K562 (cell line): Measurements from ENCODE around the gene ASMTL. TPM values are rescaled to one million over a fixed set of nuclear protein-coding genes. Genes with fewer than 3 reads are reported as not detected.

Experiments used
- ATAC-seq: fragments of 200-7000 bp; cut with Tn5 transposase; 3 replicates; pipeline ENCODE4 v1.9.1; 2020; ENCODE audit warnings: moderate library complexity
- BruUV-seq: library from RNA; stranded (reverse); fragments of 400-500 nt; replicated peaks from 2 replicates; lab custom pipeline; 2021; lab: Mats Ljungman, UMichigan
- CTCF ChIA-PET: fragments of 300-600 bp; formaldehyde crosslinking; extraction: SDS; loops from one replicate; lab custom pipeline; 2021; ENCODE audit warnings: low intra/inter-chr PET ratio; lab: Yijun Ruan, JAX
- POLR2A ChIA-PET: fragments of 300-600, 350-650 bp; sonication (Branson Sonifier 250); formaldehyde crosslinking; extraction: SDS; loops from one replicate; lab custom pipeline; 2021; ENCODE audit warnings: antibody characterized with exemption, inconsistent platforms; lab: Yijun Ruan, JAX
- DNase-seq, 4 experiments: peaks; one replicate each; pipeline versions ENCODE4 v3.0.0 to v3.0.0-alpha.2; 2011 to 2018; ENCODE audit warnings: low spot score in 3 of 4, mixed read lengths in 3 of 4; ENCODE audit errors: extremely low read depth in 1 of 4
- FAIRE-seq: peaks from 2 replicates; lab custom pipeline; 2011; peaks lifted over from hg19 to GRCh38; lab: Jason Lieb, UNC
- H2AFZ ChIP-seq: 2 replicates; pipeline ENCODE4 v1.6.0; 2011; ENCODE audit warnings: low read depth, low read length, control low read depth, inconsistent platforms
- H3K27ac ChIP-seq: fragments of 200-600 bp; 3 replicates; pipeline ENCODE4 v1.8.0; 2011; ENCODE audit warnings: low read depth, mild to moderate bottlenecking, control low read depth, inconsistent platforms, low read length, moderate library complexity, mixed read lengths; ENCODE audit errors: extremely low read depth
- H3K27me3 ChIP-seq, 2 experiments: fragments of 300-600 bp in 1 of 2; 2 replicates in 1 of 2; 3 replicates in 1 of 2; pipeline versions ENCODE4 v1.6.0 to v1.8.0; 2011; ENCODE audit warnings: inconsistent platforms in 2 of 2, low read length in 2 of 2, mild to moderate bottlenecking in 1 of 2, mixed read lengths in 1 of 2, moderate library complexity in 1 of 2; ENCODE audit not compliant: control insufficient read depth in 2 of 2, insufficient read depth in 2 of 2
- H3K36me3 ChIP-seq: fragments of 300-600 bp; 3 replicates; pipeline ENCODE4 v1.8.0; 2011; ENCODE audit warnings: mild to moderate bottlenecking, low read length, inconsistent platforms; ENCODE audit not compliant: control insufficient read depth, insufficient read depth
- H3K4me1 ChIP-seq, 2 experiments: fragments of 200-600 bp in 1 of 2; replicated peaks in 1 of 2; 2 replicates in 1 of 2; 3 replicates in 1 of 2; pipeline versions ENCODE4 v1.5.1 to v1.8.0; 2011; ENCODE audit warnings: inconsistent platforms in 2 of 2, low read length in 2 of 2, mild to moderate bottlenecking in 1 of 2, mixed read lengths in 1 of 2, moderate library complexity in 1 of 2; ENCODE audit not compliant: control insufficient read depth in 2 of 2, insufficient read depth in 2 of 2
- H3K4me2 ChIP-seq: 2 replicates; pipeline ENCODE4 v1.6.1; 2011; ENCODE audit warnings: low read length, control low read depth, inconsistent platforms, mixed read lengths; ENCODE audit not compliant: insufficient read depth
- H3K4me3 ChIP-seq: fragments of 200-600 bp; sonication (generic), shearing (Covaris generic); 2 replicates; pipeline ENCODE4 v1.5.1; 2016; ENCODE audit warnings: control low read depth, inconsistent platforms
- H3K79me2 ChIP-seq: fragments of 200-600 bp; 3 replicates; pipeline ENCODE4 v1.8.0; 2011; ENCODE audit warnings: low read length, inconsistent platforms; ENCODE audit not compliant: control insufficient read depth, insufficient read depth
- H3K9ac ChIP-seq, 2 experiments: 2 replicates each; pipeline versions ENCODE4 v1.6.0 to v1.6.1; 2011; ENCODE audit warnings: low read depth in 2 of 2, low read length in 2 of 2, control low read depth in 1 of 2, inconsistent platforms in 1 of 2, mild to moderate bottlenecking in 1 of 2, mixed read lengths in 1 of 2; ENCODE audit not compliant: insufficient read depth in 1 of 2
- H3K9me1 ChIP-seq: one replicate; pipeline ENCODE4 v1.6.0; 2011; ENCODE audit warnings: inconsistent platforms, mild to moderate bottlenecking, low read length, moderate library complexity; ENCODE audit not compliant: control insufficient read depth, insufficient read depth
- H3K9me3 ChIP-seq: replicated peaks from 2 replicates; pipeline ENCODE4 v1.5.1; 2011; ENCODE audit warnings: low read depth, low read length, inconsistent platforms; ENCODE audit not compliant: control insufficient read depth, insufficient read depth
- H4K20me1 ChIP-seq: replicated peaks from 2 replicates; pipeline ENCODE4 v1.6.1; 2011; ENCODE audit warnings: low read length, inconsistent platforms, mixed read lengths; ENCODE audit not compliant: control insufficient read depth, insufficient read depth
- MAZ ChIP-seq, 2 experiments: fragments of 450-650 bp in 1 of 2; sonication (generic) in 1 of 2; formaldehyde crosslinking; IDR thresholded peaks in 1 of 2; conservative IDR thresholded peaks in 1 of 2; 2 replicates each; pipeline versions ENCODE4 v1.4.0 to v1.5.0; 2020; ENCODE audit warnings: mild to moderate bottlenecking in 1 of 2, missing genetic modification reagents in 1 of 2
- PCBP1 ChIP-seq: fragments of 200-400 bp; formaldehyde crosslinking; IDR thresholded peaks from 2 replicates; pipeline ENCODE4 v1.6.1; 2018; ENCODE audit warnings: mild to moderate bottlenecking, low read depth, low read length; ENCODE audit not compliant: poor library complexity, severe bottlenecking
- RAD21 ChIP-seq, 2 experiments: fragments of 250-450 bp in 1 of 2; fragments of 450-650 bp in 1 of 2; sonication (Bioruptor Pico) in 1 of 2; formaldehyde crosslinking in 1 of 2; IDR thresholded peaks in 1 of 2; conservative IDR thresholded peaks in 1 of 2; 2 replicates each; pipeline versions ENCODE4 v1.4.0 to v1.8.0; 2020 to 2022; ENCODE audit warnings: mild to moderate bottlenecking in 2 of 2, moderate library complexity in 1 of 2
- RNF2 ChIP-seq: sonication (generic); IDR thresholded peaks from 2 replicates; pipeline ENCODE4 v1.6.1; 2016
- SAFB ChIP-seq: fragments of 200-400 bp; formaldehyde crosslinking; IDR thresholded peaks from 2 replicates; pipeline ENCODE4 v1.6.1; 2017; ENCODE audit warnings: low read depth, low read length, borderline replicate concordance
- SMC3 ChIP-seq: conservative IDR thresholded peaks from 2 replicates; pipeline ENCODE4 v1.6.1; 2011; ENCODE audit warnings: low read depth, low read length, improper control_type of control experiment; ENCODE audit not compliant: insufficient read depth
- STAG1 ChIP-seq: sonication (generic); formaldehyde crosslinking; IDR thresholded peaks from 2 replicates; pipeline ENCODE4 v1.5.0; 2020; ENCODE audit warnings: missing genetic modification reagents, borderline replicate concordance
- TRIM24 ChIP-seq, 2 experiments: fragments of 450-650 bp; IDR thresholded peaks; 2 replicates each; pipeline ENCODE4 v1.6.1; 2016
- ZBTB7A ChIP-seq: IDR thresholded peaks from 2 replicates; pipeline ENCODE4 v1.6.1; 2011; ENCODE audit warnings: low read depth, mild to moderate bottlenecking, low read length, moderate library complexity, borderline replicate concordance; ENCODE audit not compliant: control insufficient read depth
- ZNF3 ChIP-seq: fragments of 250-450 bp; sonication (Bioruptor Pico); IDR thresholded peaks from 2 replicates; pipeline ENCODE4 v1.5.0; 2021; ENCODE audit warnings: mild to moderate bottlenecking, moderate library complexity
- ZNF707 ChIP-seq: fragments of 250-450 bp; sonication (Bioruptor Pico); conservative IDR thresholded peaks from 2 replicates; pipeline ENCODE4 v1.8.0; 2022; ENCODE audit warnings: inconsistent platforms, mild to moderate bottlenecking, moderate library complexity
- WGBS: fragments of 100-300 bp; shearing (Covaris generic); methylation state at CpG from one replicate; pipeline ENCODE4 v1.1.6; 2016; ENCODE audit warnings: low coverage, mixed read lengths; ENCODE audit not compliant: insufficient coverage; ENCODE audit errors: missing lambda C conversion rate; 5-methylcytosine and 5-hydroxymethylcytosine counted together
- in situ Hi-C: fragments of 300-500 bp; cut with MboI; formaldehyde crosslinking; loops from 4 replicates; pipeline ENCODE4 v1.15.0; 2018; ENCODE audit warnings: inconsistent platforms, mixed read lengths
- intact Hi-C: fragments of 100-400 bp; cut with micrococcal nuclease; formaldehyde crosslinking; loops from 2 replicates; pipeline ENCODE4 v1.14.2; 2022
- polyA plus RNA-seq, 8 experiments: library from polyadenylated mRNA; depleted of rRNA in 4 of 8; stranded (reverse) in 5 of 8; unstranded in 3 of 8; fragments of >200 nt; fragmentation: Nextera tagmentation in 2 of 8; fragmentation: Illumina TruSeq in 1 of 8; extraction: Ambion mirVana in 2 of 8; extraction: Trizol in 1 of 8; gene quantifications; 2 replicates each; pipeline versions ENCODE4 v1.2.1 to v1.2.3, GENCODE V29; 2011 to 2014; ENCODE audit warnings: inconsistent platforms in 1 of 8, missing spikeins in 1 of 8
- total RNA-seq, 7 experiments: library from RNA; depleted of rRNA in 6 of 7; stranded (reverse); fragments of >200 nt in 6 of 7; fragmentation: Illumina TruSeq in 2 of 7; extraction: Trizol in 2 of 7; gene quantifications; 2 replicates each; pipeline versions ENCODE4 v1.2.1 to v1.2.3, GENCODE V29; 2011 to 2021; ENCODE audit warnings: low replicate concordance in 1 of 7
- TF ChIP-seq, protein P1 (sequence below), 3 experiments: fragments of 200-800 bp in 1 of 3; sonication (Bioruptor generic) in 1 of 3; sonication (generic) in 1 of 3; formaldehyde crosslinking in 1 of 3; IDR thresholded peaks; 2 replicates each; pipeline versions ENCODE4 v1.6.1 to v1.8.0; 2016 to 2022; ENCODE audit warnings: mild to moderate bottlenecking in 2 of 3, missing compliant biosample characterization in 2 of 3, missing genetic modification characterization in 2 of 3, missing genetic modification reagents in 1 of 3
- TF ChIP-seq, protein P2 (sequence below): fragments of 450-650 bp; formaldehyde crosslinking; IDR thresholded peaks from 2 replicates; pipeline ENCODE4 v1.4.0; 2020; ENCODE audit warnings: mild to moderate bottlenecking, moderate library complexity
- TF ChIP-seq, protein P3 (sequence below): fragments of 200-800 bp; sonication (Bioruptor generic); IDR thresholded peaks from 2 replicates; pipeline ENCODE4 v1.6.1; 2017; ENCODE audit warnings: missing genetic modification characterization, missing compliant biosample characterization

Gene ASMTL
- total and polyA plus RNA-seq, 9 of the 15 experiments (the other 6 are each of a cell fraction or from before 2014, with no cell fraction given): 0.56 to 20.6 (median 7.6) TPM

DNA sequence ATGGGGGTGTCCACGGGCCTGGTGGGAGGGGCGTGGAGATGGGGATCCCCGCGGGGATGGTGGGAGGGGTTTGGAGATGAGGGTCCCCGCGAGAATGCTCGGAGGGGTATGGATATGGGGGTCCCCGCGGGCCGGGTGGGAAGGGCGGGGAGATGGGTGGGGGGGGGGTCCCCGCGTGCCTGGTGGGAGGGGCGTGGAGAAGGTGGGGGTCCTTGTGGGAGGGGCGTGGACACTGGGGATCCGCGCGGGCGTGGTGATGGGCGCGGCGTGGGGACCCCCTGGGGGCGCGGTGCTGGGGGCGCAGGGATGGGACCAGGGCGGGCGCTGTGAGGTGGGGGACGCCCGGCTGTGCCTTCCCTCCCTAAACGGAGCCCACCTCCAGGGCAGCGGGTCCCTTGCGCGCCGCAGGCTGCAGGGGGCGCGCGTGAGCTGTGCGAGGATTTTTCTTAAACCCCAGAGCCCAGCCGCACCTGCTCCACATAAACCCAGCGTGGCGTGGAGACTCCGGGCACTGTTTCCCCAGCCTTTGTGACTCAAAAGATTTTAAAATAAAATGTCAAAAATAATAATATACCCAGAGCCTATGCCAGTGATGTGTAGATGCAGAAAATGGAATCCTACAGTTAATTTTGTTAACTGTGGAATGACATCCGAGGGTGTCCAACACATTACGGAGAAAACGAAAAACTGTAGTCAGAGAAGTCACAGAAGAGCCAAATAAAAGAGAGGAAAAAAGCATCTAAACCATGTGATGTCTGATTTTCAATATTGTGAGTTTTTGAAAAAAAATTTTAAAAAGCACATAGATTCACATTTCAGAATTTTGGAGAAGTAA lies 1.5 kb upstream of the ASMTL start:
- no peaks in the 10 kb centered on the region; the same call in 1 of the 2 replicates for H3K9me3 ChIP-seq
- H3K4me2 ChIP-seq: no peak overlapping the region
- no peaks in the 10 kb centered on the region for H4K20me1 ChIP-seq
- CTCF ChIA-PET: no interaction called here
- H3K9me1 ChIP-seq: no peaks in the 10 kb centered on the region
- DNase-seq: peak; percentile 64 to 84 (median 67)
- no TSS peak for BruUV-seq
- no peak overlapping the region for H3K9ac ChIP-seq
- POLR2A ChIA-PET: no interaction called here
- H3K4me1 ChIP-seq: peaks cover 0 to 13% of the 10 kb centered on the region in 2 experiments; a peak in 2 of 5 replicates
- intact Hi-C loops: loop anchor here (1.0 to 5.0 kb wide), 2 partner anchors 83 to 127 kb away; partner anchors contain the start of gene P2RY8
- no peak for FAIRE-seq
- peaks cover 13% of the 10 kb centered on the region for H3K79me2 ChIP-seq
- H3K36me3 ChIP-seq: no peaks in the 10 kb centered on the region
- H2AFZ ChIP-seq: no peak overlapping the region
- in situ Hi-C loops: loop anchor here (25.0 kb wide), 1 partner anchor 1158 kb away; no protein-coding TSS in a partner anchor
- H3K27me3 ChIP-seq: peaks cover 0 to 17% of the 10 kb centered on the region in 2 experiments; a peak in 2 of 5 replicates
- no peak overlapping the region for H3K4me3 ChIP-seq
- WGBS: 34% methylated on average over 4 of the region's 45 CpGs
- H3K27ac ChIP-seq: no peak overlapping the region
- peak; percentile 74 for ATAC-seq
- TF ChIP-seq, protein P1, sequence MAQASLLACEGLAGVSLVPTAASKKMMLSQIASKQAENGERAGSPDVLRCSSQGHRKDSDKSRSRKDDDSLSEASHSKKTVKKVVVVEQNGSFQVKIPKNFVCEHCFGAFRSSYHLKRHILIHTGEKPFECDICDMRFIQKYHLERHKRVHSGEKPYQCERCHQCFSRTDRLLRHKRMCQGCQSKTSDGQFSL (CRISPR knock-in tag; IDR thresholded peaks at IDR 0.05): no peak
- TF ChIP-seq, protein P1 (tag; IDR thresholded peaks at IDR 0.05): 0 out of 4 replicates have a peak, but pooled peaks of 1 of the 2 experiments have one; percentile 36
- TF ChIP-seq, protein P2, sequence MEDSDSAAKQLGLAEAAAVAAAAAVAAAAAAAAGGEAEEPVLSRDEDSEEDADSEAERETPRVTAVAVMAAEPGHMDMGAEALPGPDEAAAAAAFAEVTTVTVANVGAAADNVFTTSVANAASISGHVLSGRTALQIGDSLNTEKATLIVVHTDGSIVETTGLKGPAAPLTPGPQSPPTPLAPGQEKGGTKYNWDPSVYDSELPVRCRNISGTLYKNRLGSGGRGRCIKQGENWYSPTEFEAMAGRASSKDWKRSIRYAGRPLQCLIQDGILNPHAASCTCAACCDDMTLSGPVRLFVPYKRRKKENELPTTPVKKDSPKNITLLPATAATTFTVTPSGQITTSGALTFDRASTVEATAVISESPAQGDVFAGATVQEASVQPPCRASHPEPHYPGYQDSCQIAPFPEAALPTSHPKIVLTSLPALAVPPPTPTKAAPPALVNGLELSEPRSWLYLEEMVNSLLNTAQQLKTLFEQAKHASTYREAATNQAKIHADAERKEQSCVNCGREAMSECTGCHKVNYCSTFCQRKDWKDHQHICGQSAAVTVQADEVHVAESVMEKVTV (CRISPR knock-in tag): peak; percentile 75
- TF ChIP-seq ZNF707 (CRISPR knock-in tag) (no peak), ZNF3 (CRISPR knock-in tag) (no peak), ZBTB7A (peak; percentile 98), RAD21 (CRISPR knock-in tag; conservative IDR thresholded peaks at IDR 0.05 in 1 of 2, IDR thresholded peaks at IDR 0.05 in 1 of 2) (peak; percentile 84 to 86), SAFB (peak; percentile 12; the same call in 1 of the 2 replicates), TRIM24 (IDR thresholded peaks at IDR 0.05) (no peak), MAZ (CRISPR knock-in tag; conservative IDR thresholded peaks at IDR 0.05 in 1 of 2, IDR thresholded peaks at IDR 0.05 in 1 of 2) (peak in 1 of 2 experiments; percentile 61; a peak in 2 of 4 replicates), STAG1 (CRISPR knock-in tag) (peak; percentile 59; the same call in 1 of the 2 replicates), SMC3 (peak; percentile 62), RNF2 (no peak), PCBP1 (peak; percentile 26)
- TF ChIP-seq, protein P3, sequence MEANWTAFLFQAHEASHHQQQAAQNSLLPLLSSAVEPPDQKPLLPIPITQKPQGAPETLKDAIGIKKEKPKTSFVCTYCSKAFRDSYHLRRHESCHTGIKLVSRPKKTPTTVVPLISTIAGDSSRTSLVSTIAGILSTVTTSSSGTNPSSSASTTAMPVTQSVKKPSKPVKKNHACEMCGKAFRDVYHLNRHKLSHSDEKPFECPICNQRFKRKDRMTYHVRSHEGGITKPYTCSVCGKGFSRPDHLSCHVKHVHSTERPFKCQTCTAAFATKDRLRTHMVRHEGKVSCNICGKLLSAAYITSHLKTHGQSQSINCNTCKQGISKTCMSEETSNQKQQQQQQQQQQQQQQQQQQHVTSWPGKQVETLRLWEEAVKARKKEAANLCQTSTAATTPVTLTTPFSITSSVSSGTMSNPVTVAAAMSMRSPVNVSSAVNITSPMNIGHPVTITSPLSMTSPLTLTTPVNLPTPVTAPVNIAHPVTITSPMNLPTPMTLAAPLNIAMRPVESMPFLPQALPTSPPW (CRISPR knock-in tag): peak; percentile 59
